Fibroblast of pulmonary artery (primary cell): ENCODE data around the gene PTPN13.

Experiments
- DNase-seq: peaks from one replicate; pipeline ENCODE4 v3.0.0-alpha.2; 2010; ENCODE audit warnings: low read depth
- H3K4me3 ChIP-seq: replicated peaks from 2 replicates; pipeline ENCODE4 v1.5.1; 2011; ENCODE audit warnings: low read depth, mild to moderate bottlenecking, control low read depth, low read length, moderate library complexity
- TF ChIP-seq, protein P1 (sequence below): IDR thresholded peaks from 2 replicates; pipeline ENCODE4 v1.5.1; 2011; ENCODE audit warnings: mild to moderate bottlenecking, control low read depth, low read length, inconsistent platforms; ENCODE audit errors: missing control alignments

The PTPN13 gene

DNA sequence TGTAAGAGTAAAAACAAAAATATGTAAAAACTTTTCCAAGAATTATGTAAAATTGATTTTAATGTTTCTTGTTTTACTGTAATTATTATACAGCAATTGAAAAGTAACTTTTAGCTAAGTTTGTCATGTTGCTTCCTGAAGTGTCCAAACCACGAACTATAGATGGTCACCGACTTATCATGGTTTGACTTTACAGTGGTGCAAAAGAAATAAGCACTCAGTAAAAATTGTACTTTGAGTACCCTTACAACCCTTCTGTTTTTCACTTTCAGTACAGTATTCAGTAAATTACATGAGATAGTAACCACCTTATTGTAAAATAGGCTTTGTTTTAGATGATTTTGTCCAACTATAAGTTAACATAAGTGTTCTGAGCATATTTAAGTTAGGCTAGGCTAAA, 161.3 kb downstream of the PTPN13 start:
- DNase-seq: no peak
- TF ChIP-seq, protein P1, sequence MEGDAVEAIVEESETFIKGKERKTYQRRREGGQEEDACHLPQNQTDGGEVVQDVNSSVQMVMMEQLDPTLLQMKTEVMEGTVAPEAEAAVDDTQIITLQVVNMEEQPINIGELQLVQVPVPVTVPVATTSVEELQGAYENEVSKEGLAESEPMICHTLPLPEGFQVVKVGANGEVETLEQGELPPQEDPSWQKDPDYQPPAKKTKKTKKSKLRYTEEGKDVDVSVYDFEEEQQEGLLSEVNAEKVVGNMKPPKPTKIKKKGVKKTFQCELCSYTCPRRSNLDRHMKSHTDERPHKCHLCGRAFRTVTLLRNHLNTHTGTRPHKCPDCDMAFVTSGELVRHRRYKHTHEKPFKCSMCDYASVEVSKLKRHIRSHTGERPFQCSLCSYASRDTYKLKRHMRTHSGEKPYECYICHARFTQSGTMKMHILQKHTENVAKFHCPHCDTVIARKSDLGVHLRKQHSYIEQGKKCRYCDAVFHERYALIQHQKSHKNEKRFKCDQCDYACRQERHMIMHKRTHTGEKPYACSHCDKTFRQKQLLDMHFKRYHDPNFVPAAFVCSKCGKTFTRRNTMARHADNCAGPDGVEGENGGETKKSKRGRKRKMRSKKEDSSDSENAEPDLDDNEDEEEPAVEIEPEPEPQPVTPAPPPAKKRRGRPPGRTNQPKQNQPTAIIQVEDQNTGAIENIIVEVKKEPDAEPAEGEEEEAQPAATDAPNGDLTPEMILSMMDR: no peak

DNA sequence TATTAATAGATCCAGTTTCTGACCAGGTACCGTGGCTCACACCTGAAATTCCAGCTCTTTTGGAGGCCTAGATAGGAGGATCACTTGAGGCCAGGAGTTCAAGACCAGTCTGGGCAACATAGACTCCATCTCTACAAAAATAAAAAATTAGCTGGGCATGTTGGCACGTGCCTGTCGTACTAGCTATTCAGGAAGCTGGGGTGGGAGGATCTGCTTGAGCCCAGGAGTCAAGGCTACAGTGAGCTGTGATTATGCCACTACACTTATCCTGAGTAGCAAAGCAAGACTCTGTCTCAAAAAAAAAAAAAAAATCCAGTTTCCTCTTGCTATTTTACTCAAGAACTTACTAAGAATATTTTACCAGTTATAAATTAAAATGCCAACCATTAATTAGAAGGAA, 163.4 kb downstream of the PTPN13 start:
- H3K4me3 ChIP-seq: no peak overlapping the region
- no peak for DNase-seq

More for the DNA sequence above, 161.3 kb downstream of the PTPN13 start:
- H3K4me3 ChIP-seq: no peak overlapping the region

DNA sequence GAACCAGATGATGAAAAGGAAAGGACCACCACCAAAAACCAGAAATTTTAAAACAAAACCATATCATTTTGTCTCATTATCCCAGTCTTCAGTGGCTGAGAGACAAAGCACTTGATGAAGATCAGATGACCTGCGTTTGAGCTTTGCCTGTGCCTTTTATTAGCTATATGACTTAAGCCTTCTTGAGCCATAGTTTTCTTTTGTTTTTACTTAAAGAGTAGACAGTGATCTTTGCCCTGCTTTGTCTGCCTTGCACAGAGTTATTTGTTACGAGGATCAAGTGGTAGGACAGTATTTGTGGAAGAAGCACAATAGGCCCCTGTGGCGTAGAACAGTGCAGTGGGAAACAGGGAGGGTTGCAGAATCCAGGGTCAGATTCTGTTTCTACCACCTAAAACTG, 165.2 kb downstream of the PTPN13 start:
- H3K4me3 ChIP-seq: no peak overlapping the region
- DNase-seq: no peak
- TF ChIP-seq, protein P1: no peak

More for the DNA sequence above, 163.4 kb downstream of the PTPN13 start:
- TF ChIP-seq, protein P1: no peak

DNA sequence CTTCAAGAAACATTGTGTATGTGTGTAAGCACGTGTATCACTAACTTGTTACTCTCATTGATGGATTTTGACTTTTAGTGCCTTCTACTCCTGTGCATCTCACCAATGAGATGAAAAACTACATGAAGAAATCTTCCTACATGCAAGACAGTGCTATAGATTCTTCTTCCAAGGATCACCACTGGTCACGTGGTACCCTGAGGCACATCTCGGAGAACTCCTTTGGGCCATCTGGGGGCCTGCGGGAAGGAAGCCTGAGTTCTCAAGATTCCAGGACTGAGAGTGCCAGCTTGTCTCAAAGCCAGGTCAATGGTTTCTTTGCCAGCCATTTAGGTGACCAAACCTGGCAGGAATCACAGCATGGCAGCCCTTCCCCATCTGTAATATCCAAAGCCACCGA, 168.5 kb downstream of the PTPN13 start:
- no peak overlapping the region for H3K4me3 ChIP-seq
- TF ChIP-seq, protein P1: no peak
- DNase-seq: no peak

DNA sequence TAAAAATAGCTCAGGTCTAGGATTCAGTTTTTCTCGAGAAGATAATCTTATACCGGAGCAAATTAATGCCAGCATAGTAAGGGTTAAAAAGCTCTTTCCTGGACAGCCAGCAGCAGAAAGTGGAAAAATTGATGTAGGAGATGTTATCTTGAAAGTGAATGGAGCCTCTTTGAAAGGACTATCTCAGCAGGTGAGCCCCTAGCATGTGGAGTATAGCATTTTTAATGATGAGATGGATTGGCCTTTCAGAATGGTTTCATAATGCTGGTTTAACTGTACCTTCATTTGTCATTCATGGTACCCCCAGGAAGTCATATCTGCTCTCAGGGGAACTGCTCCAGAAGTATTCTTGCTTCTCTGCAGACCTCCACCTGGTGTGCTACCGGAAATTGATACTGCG, 175.7 kb downstream of the PTPN13 start:
- TF ChIP-seq, protein P1: no peak

DNA sequence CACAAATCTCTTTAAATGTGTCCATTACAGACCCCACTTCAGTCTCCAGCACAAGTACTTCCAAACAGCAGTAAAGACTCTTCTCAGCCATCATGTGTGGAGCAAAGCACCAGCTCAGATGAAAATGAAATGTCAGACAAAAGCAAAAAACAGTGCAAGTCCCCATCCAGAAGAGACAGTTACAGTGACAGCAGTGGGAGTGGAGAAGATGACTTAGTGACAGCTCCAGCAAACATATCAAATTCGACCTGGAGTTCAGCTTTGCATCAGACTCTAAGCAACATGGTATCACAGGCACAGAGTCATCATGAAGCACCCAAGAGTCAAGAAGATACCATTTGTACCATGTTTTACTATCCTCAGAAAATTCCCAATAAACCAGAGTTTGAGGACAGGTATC, 177.0 kb downstream of the PTPN13 start:
- DNase-seq: no peak
- no peak overlapping the region for H3K4me3 ChIP-seq
- TF ChIP-seq, protein P1: no peak

More for the DNA sequence above, 175.7 kb downstream of the PTPN13 start:
- H3K4me3 ChIP-seq: no peak overlapping the region
- DNase-seq: no peak

DNA sequence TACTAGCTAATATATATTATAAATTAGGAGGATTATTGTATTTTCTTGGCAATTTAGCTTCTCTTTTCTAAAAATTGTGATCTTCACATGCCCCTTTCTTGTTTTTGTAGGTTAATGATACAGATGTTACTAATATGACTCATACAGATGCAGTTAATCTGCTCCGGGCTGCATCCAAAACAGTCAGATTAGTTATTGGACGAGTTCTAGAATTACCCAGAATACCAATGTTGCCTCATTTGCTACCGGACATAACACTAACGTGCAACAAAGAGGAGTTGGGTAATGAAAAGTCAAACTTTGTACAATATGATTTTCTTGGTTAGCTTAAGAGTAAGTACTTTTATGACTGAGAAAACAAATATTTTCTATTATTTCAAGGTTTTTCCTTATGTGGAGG, 180.9 kb downstream of the PTPN13 start:
- TF ChIP-seq, protein P1: no peak
- H3K4me3 ChIP-seq: no peak overlapping the region
- DNase-seq: no peak
